ENCODE data around the gene COX15.

GRCh38 chr10:99770408-99771045 is 38.6 kb upstream of the COX15 start:
- no peak for TF ChIP-seq CTCF (IDR thresholded peaks at IDR 0.05)
- TF ChIP-seq POLR2A (IDR thresholded peaks at IDR 0.05), result no peak
